Lower leg skin (tissue), 4 donors: ENCODE data around the gene SLC1A4. TPM values are rescaled to one million over a fixed set of nuclear protein-coding genes. Genes with fewer than 3 reads are reported as not detected.

ENCODE experiments used
- DNase-seq, 2 donors: peaks; one replicate each; pipeline ENCODE4 v3.0.0-alpha.2; 2019; ENCODE audit warnings: low spot score in 2 of 2
- H3K4me3 ChIP-seq: fragments of 200-600 bp; sonication (generic); 2 replicates; pipeline ENCODE4 v1.5.1; 2017; ENCODE audit warnings: mild to moderate bottlenecking, low read depth; ENCODE audit not compliant: poor library complexity, severe bottlenecking
- POLR2A ChIP-seq, 2 donors: fragments of 450-650 bp; IDR thresholded peaks; one replicate each; pipeline ENCODE4 v1.6.1; 2016 to 2017; ENCODE audit warnings: antibody characterized with exemption in 2 of 2, mild to moderate bottlenecking in 1 of 2, moderate library complexity in 1 of 2
- WGBS, 2 donors: methylation state at CpG; one replicate each; pipeline ENCODE4 v1.1.5; 2018; 5-methylcytosine and 5-hydroxymethylcytosine counted together
- intact Hi-C: fragments of 100-400 bp; cut with DNase I; formaldehyde crosslinking; loops from one replicate; pipeline ENCODE4 v1.15.0; 2023; ENCODE audit warnings: low total_unique reads
- total RNA-seq, 4 donors: library from RNA; depleted of rRNA; stranded (reverse); fragments of >200 nt; gene quantifications; one replicate each; pipeline ENCODE4 v1.1.0, GENCODE V29; 2016
- TF ChIP-seq, protein P1 (sequence below), 3 donors: fragments of 450-650 bp; IDR thresholded peaks; one replicate each; pipeline ENCODE4 v1.5.1; 2016; ENCODE audit warnings: antibody characterized with exemption in 3 of 3, mild to moderate bottlenecking in 3 of 3, moderate library complexity in 2 of 3

Gene SLC1A4
- total RNA-seq, 4 donors from 2014 or later: 8.3 to 31.1 (median 18.0) TPM

- H3K4me3 ChIP-seq: no peak overlapping the region
- intact Hi-C loops: no loop called here
- DNase-seq: peak in 1 of 2 donors; percentile 82
- WGBS, 2 donors: 85 to 88% methylated on average over 20 of the region's 20 CpGs
- no peak for TF ChIP-seq POLR2A (IDR thresholded peaks at IDR 0.05)
- TF ChIP-seq, protein P1, sequence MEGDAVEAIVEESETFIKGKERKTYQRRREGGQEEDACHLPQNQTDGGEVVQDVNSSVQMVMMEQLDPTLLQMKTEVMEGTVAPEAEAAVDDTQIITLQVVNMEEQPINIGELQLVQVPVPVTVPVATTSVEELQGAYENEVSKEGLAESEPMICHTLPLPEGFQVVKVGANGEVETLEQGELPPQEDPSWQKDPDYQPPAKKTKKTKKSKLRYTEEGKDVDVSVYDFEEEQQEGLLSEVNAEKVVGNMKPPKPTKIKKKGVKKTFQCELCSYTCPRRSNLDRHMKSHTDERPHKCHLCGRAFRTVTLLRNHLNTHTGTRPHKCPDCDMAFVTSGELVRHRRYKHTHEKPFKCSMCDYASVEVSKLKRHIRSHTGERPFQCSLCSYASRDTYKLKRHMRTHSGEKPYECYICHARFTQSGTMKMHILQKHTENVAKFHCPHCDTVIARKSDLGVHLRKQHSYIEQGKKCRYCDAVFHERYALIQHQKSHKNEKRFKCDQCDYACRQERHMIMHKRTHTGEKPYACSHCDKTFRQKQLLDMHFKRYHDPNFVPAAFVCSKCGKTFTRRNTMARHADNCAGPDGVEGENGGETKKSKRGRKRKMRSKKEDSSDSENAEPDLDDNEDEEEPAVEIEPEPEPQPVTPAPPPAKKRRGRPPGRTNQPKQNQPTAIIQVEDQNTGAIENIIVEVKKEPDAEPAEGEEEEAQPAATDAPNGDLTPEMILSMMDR (IDR thresholded peaks at IDR 0.05): no peak
Observed at GRCh38 chr2:65072181-65072970, 83.2 kb downstream of the SLC1A4 start.

Other genes starting within 250 kb of the SLC1A4 start
- 10 to 100 TPM; 18.5 to 27.5 (median 25.3) TPM for gene CEP68, start 67.0 kb downstream of the SLC1A4 start, total RNA-seq
- 10 to 100 TPM; 49.1 to 68.0 (median 55.2) TPM for gene RAB1A, start 140.7 kb downstream of the SLC1A4 start, total RNA-seq
- 10 to 100 TPM; 44.1 to 58.7 (median 50.9) TPM for gene ACTR2, start 238.4 kb downstream of the SLC1A4 start, total RNA-seq